Prostate gland (tissue), 2 donors: Measurements from ENCODE around the gene LDLRAD4.

ENCODE experiments used
- CTCF ChIP-seq, 4 experiments: fragments of 200-600 bp in 2 of 4; fragments of 450-650 bp in 2 of 4; sonication (generic) in 2 of 4; IDR thresholded peaks; 1 replicate in 3 of 4; 2 replicates in 1 of 4; pipeline ENCODE4 v1.5.1; 2016 to 2019; ENCODE audit warnings: antibody characterized with exemption in 4 of 4, mild to moderate bottlenecking in 2 of 4, moderate library complexity in 2 of 4
- POLR2A ChIP-seq: fragments of 450-650 bp; IDR thresholded peaks from one replicate; pipeline ENCODE4 v1.6.1; 2016; ENCODE audit warnings: antibody characterized with exemption, mild to moderate bottlenecking

DNA sequence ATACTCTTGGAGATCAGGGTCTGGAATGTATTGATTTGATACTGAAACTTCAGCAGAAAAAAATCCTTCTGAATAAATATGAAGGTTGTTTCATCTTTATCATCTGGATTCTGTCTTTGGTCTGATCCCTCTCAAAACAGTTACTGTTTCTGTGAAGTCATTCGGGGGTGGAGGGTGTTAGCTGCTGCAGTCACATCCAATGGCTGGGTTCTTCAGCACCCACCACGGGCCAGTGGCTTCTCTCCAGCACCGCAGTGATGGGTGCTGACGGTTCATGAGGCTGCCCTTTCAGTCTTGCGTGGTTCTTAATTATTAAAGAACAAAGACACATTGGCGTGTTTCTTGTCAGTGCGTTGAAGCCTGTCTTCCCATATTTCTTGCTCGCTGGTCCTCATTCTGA is 148.0 kb downstream of the LDLRAD4 start:
- TF ChIP-seq POLR2A (no peak), CTCF (IDR thresholded peaks at IDR 0.05) (no peak)
